GM12865 (cell line): Measurements from ENCODE around the gene GALR2.
"Not testable (repeated sequence)": the region's sequence is repeated elsewhere in the genome, so short reads cannot be mapped to it uniquely, and the experiment has no call there.

ENCODE experiments used
- DNase-seq: peaks from one replicate; pipeline ENCODE4 v3.0.0; 2010; ENCODE audit warnings: low read depth
- H3K4me3 ChIP-seq: 2 replicates; pipeline ENCODE4 v1.5.1; 2011; ENCODE audit warnings: mild to moderate bottlenecking, low read depth, low read length, control low read depth
- TF ChIP-seq, protein P1 (sequence below): IDR thresholded peaks from 2 replicates; pipeline ENCODE4 v1.5.1; 2011; ENCODE audit warnings: low read length, control low read depth, low read depth, inconsistent platforms; ENCODE audit not compliant: insufficient read depth; ENCODE audit errors: missing control alignments

The GALR2 gene

DNA sequence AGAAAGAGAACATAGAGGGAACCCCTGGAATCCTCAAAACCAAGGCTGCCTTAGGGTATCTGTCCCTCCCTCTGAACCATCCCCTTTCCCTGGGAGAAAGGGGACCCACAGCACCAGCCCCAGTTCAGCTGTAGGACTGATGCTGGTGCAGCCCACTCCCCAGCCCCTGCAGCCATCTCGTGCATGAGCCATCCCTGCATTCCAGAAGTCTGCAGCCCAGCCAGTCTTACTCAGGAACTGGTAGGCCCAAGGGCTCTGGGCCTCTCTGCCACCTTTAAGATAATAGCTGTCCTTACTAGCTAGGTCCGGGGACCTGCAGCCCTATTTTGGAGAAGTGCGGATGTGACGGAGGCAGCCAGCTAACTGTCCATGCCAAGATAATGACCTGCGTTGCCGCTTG, 41.4 kb upstream of the GALR2 start:
- TF ChIP-seq, protein P1, sequence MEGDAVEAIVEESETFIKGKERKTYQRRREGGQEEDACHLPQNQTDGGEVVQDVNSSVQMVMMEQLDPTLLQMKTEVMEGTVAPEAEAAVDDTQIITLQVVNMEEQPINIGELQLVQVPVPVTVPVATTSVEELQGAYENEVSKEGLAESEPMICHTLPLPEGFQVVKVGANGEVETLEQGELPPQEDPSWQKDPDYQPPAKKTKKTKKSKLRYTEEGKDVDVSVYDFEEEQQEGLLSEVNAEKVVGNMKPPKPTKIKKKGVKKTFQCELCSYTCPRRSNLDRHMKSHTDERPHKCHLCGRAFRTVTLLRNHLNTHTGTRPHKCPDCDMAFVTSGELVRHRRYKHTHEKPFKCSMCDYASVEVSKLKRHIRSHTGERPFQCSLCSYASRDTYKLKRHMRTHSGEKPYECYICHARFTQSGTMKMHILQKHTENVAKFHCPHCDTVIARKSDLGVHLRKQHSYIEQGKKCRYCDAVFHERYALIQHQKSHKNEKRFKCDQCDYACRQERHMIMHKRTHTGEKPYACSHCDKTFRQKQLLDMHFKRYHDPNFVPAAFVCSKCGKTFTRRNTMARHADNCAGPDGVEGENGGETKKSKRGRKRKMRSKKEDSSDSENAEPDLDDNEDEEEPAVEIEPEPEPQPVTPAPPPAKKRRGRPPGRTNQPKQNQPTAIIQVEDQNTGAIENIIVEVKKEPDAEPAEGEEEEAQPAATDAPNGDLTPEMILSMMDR = no peak
- H3K4me3 ChIP-seq = no peak overlapping the region
- no peak for DNase-seq

DNA sequence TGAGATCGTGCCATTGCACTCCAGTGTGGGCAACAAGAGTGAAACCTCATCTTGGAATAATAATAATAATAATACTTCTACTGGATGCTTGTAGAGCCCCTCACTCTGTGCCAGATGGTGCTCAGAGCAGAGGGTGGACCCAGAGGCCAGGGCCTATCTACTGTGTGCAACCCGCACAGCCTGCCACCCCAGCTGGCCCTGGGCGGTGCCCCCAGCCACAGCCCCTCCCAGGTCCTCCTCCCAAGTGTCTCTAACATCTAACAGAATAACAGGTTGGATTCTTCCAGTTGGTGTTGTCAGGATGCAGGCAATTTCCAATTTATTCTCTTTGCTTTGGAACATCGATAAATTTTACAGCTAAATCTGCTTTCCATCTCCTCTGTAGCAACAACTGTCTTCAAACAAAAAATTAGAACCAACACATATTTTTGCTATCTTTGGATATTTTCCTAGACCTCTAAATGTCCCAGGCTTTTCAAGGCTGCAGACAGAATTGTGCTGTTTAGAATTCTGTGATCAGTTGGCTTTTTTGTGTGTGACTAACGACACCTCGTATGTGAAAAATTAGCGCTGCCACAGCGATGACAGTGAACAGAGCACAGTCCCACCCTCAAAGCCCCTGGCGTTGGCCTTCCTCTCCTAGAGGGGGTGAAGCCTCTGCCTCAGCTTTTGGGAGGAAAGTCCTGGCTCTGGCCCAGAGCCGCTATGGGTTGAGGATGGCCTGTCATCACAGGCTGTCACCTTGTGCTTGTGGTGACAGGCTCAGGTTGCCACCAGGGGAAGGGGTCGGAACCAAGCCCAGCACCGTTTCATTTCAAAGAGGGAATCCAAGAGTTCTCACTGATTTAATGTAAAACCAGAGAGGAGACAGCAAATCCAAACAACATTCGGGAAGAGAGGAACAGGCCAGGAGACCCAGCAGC, 39.9 kb upstream of the GALR2 start:
- DNase-seq = no peak
- TF ChIP-seq, protein P1 = no peak
- no peak overlapping the region for H3K4me3 ChIP-seq

DNA sequence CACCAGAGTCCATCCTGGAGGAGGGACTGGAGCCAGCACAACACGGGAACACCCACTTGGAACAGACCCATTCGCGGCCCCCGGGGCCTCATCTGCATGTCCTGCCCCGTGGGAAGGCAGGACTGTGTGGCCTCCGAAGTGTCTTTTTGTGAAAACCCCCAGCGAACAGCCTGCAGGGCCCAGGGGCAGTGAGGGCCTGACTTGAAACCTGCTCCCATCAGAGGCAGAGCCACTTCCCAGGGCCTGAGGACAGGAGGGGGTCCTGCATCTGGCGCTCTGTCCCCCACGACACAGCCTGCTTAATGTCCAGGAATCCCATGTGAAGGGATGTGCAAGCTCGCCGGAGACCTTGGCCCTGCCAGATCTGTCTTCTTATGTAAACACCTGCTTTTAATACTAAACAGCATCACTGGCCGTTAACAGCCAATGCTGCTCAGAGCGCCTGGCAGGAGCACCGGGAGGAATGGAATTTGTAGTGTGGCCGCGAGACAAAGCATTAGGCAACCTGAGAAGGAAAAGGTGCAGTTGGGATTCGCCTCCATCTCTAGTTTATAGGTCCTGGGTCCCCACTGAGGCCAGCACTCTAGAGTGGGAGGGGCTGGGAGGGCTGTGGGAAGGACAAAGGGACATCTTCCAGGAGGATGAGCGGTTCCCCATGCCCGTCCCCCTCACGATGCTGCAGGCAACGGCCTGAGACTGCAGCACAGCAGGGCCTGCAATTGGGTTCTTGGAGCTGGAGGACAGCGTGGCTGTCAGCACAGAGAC, 37.9 kb upstream of the GALR2 start:
- H3K4me3 ChIP-seq = no peak overlapping the region
- no peak for DNase-seq
- TF ChIP-seq, protein P1 = no peak

DNA sequence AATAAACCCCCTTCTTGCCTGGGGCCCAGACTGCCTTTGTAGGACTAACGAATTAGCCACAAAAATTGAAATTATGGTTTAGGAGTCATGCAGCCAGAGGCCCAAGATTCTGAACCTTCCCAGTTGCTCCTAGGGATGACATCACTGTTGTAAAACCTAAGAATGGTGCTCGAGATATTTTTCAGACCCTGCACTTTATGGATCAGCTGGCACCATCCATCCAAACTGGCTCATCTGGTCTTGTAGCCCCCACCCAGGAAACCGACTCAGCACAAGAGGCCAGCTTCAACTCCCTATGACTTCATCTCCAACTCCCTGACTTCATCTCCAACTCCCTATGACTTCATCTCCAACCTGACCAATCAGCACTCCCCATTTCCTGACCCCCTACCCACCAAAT, 36.5 kb upstream of the GALR2 start:
- TF ChIP-seq, protein P1 = no peak
- no peak for DNase-seq
- no peak overlapping the region for H3K4me3 ChIP-seq

DNA sequence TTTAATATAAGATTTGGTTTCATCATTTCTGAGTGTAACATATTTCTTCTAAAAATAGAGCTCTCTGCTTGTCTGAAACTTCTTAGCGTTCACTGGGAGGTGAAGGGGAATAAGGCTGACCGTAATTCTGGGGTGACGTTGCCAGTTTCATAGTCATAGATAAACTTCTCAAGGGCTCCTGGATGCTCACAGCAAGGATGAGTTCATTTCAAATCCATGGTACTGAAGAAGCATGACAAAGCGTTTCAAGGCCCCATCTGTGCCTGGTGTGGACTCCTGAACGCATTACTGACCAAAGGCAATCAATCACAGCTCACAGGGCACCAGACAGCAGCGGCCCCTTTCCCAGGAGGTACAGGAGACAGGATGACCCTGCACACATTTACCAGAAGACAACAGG, 35.5 kb upstream of the GALR2 start:
- TF ChIP-seq, protein P1 = no peak
- H3K4me3 ChIP-seq = no peak overlapping the region
- no peak for DNase-seq

DNA sequence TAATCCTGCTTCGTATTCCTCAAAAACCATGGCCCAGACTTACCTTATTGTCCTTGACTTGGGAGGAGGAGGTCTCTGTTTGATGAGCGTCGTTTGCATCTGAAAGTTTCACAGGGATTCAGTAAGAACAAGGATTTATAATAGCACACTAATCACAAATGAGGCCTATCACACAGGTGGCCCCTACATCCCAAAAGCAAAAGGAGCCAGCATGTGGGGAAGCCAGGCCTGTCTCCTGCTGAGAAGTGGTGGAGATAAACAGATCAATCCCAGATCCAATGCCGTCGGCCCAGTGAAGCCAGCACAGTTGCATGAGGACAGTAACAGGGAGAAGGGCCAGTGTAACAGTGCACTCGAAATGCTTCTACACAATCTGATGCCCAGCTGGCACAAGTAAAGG, 34.2 kb upstream of the GALR2 start:
- TF ChIP-seq, protein P1 = no peak
- H3K4me3 ChIP-seq = no peak overlapping the region
- no peak for DNase-seq

DNA sequence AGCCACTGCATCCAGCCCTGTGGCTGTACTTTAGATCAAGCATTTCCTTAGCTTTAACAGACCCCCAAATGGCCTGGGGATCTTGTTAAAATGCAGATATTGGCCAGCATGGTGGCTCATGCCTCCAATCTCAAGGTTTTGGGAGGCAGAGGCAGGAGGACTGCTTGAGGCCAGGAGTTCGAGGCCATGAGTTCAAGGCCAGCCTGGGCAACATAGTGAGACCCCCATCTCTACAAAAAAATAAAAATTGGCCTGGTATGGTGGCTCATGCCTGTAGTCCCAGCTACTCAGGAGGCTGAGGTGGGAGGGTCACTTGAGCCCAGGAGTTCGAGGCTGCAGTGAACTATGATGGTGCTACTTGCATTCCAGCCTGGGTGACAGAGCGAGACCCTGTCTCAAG, 31.7 kb upstream of the GALR2 start:
- DNase-seq, H3K4me3 ChIP-seq: not testable (repeated sequence)

DNA sequence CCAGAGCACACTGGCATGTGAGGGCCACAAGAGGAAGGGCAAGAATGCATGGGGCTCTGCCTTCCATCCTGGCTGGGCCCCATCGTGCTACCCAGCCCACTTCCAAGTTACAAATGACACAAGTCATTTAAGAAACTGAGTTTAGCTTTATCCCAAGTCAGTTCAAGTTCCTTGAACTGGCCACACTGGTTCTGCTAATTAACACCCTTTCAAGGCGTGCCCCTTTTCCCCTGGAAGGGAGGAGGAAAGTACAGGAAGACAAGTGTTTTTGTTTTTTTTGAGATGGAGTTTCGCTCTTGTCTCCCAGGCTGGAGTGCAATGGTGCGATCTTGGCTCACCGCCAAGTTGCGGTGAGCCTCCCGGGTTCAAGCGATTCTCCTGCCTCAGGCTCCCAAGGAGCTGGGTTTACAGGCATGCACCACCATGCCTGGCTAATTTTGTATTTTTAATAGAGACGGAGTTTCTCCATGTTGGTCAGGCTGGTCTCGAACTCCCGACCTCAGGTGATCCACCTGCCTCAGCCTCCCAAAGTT, 30.0 kb upstream of the GALR2 start:
- not testable (repeated sequence) for DNase-seq, H3K4me3 ChIP-seq
